ENCODE measurements around the gene PFDN2. TPM values are rescaled to one million over a fixed set of nuclear protein-coding genes. Genes with fewer than 3 reads are reported as not detected.

The PFDN2 gene
- total RNA-seq, 1 donor from 2014 or later = 62.8 TPM

DNA sequence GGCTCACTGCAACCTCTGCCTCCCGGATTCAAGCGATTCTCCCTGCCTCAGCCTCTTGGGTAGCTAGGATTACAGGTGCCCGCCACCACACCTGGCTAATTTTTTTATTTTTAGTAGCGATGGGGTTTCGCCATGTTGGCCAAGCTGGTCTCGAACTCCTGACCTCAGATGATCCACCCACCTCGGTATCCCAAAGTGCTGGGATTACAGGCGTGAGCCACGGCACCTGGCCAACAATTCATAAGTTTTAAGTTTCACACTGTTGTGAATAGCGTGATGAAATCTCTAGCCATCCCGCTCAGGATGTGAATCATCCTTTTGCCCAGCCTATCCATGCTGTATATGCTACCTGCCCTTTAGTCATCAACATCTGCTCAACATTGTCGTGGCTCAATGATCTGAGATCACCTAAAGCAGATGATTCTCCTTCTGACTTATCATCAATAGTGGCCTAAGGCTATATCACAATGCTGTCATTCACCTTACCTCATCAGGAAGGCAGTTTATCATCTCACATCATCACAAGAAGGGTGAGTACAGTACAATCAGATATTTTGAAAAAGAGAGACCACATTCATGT lies 2.6 kb downstream of the PFDN2 start:
- intact Hi-C loops (cut with DNase I) = loop anchor here (5.0 kb wide), 1 partner anchor 73 kb away; no protein-coding TSS in a partner anchor
- no peak for ATAC-seq
- no peak for DNase-seq (ENCODE audit: missing footprints)

DNA sequence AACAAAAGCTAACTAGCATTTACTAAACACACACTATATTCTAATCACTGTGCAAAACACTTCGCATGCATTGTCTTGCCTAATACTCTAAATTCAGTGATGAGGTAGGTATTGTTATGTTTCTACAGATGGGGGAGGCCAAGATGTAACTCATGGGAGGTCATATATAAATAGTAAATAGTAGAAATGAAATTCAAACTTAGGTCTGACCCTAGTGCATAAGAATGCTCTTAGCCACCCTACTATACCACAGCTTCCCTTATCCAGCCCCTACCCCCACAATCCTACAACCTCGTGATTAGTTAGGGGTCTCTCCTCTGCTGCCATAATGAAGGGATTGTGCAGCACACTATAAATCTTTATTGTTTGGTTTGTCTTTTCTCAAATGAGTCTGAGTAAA lies 3.3 kb downstream of the PFDN2 start:
- DNase-seq (ENCODE audit: missing footprints) (no peak), ATAC-seq (no peak)
- intact Hi-C loops (cut with DNase I) = no loop called here

DNA sequence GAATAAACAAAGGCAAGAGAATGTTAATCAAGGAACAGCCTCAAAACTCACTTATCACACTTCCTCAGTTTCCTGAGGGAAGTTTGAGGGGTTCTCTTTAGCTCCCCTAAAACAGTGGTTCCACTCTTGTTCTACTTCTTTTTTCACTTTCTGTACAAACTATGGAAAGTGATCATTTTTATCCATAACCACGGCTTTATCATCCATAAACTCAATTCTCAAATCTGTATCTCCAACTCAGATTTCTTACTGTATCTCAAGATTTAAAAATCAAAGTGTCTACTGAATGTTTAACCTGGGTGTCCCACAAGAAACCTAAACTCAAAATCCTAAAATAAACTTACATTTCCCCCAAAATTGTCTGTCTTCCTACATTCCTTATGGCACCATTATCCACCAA lies 3.9 kb downstream of the PFDN2 start:
- no peak for DNase-seq (ENCODE audit: missing footprints)
- intact Hi-C loops (cut with DNase I) = no loop called here
- ATAC-seq = no peak

DNA sequence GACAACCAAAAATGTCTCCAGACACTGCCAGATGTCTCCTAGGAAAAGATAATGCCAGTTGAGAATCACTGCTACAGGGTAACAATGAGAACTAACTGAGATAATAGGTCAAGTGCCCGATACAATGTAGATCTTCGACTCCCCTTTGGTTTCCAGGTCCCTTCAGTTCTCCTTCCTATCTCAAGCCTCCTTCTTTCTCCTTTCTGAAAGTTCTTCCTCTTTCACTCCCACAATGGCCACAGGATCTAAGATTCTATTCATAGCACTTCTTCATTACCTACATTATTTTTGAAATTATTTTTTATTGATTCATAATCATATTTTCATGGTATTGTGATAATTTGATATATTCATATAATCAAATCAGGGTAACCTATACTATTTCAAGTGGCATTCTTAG lies 6.3 kb downstream of the PFDN2 start:
- ATAC-seq = no peak
- intact Hi-C loops (cut with DNase I) = no loop called here
- DNase-seq (ENCODE audit: missing footprints) = no peak

DNA sequence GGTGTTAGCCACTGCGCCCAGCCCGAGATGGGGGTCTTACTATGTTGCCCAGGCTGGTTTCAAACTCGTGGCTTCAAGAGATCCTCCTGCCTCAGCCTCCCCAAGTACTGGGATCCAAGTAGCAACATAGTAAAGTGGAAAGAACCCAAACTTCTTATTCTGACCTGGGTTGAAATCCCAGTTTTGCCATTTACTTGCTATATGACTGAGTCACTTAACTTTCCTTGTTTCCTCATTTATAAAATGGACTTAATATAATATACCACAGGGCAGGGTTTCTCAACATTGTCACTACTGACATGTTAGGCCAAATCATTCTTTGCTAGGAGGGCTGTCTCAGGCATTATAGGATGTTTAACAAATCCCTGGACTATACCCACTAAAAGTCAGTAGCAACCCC lies 6.7 kb downstream of the PFDN2 start:
- DNase-seq (ENCODE audit: missing footprints) = no peak
- intact Hi-C loops (cut with DNase I) = no loop called here
- ATAC-seq = no peak

DNA sequence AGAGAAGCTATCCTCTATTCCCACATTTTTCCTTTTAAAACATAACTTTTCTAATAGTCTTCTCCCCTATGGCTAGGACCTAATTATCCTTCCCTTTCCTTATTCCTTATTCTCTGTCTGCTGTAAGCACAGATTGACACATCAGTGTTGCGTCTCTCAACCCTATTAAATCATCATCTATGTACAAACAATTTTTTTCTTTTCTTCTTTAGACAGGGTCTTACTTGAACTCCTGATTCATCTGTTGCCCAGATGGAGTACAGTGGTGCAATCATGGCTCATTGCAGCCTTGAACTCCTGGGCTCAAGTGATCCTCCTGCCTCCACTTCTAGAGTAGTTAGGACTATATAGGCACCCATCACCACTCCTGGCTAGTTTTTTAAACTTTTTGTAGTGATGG lies 11.4 kb downstream of the PFDN2 start:
- intact Hi-C loops (cut with DNase I) = no loop called here
- DNase-seq (ENCODE audit: missing footprints) (no peak), ATAC-seq (no peak)

DNA sequence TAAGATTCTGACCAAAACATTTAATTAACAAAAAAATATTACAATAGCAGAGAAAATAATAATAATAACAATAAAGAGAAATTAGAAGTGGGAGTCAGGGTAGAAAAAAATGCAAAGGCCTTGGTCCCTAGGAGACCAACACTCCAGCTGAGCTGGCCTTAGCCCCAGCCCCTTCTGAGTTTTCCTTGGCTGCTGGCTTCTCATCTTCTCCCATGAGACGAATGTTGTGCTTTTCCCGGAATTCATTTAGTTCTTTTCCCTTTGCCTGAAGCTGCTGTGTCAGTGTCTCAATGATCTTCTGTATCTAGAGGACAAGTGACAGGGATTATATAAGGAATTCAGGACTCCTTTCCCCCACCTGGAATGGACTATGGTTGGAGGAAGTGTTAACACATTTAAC lies 17.3 kb downstream of the PFDN2 start:
- ATAC-seq = no peak
- DNase-seq (ENCODE audit: missing footprints) = no peak
- intact Hi-C loops (cut with DNase I) = no loop called here

DNA sequence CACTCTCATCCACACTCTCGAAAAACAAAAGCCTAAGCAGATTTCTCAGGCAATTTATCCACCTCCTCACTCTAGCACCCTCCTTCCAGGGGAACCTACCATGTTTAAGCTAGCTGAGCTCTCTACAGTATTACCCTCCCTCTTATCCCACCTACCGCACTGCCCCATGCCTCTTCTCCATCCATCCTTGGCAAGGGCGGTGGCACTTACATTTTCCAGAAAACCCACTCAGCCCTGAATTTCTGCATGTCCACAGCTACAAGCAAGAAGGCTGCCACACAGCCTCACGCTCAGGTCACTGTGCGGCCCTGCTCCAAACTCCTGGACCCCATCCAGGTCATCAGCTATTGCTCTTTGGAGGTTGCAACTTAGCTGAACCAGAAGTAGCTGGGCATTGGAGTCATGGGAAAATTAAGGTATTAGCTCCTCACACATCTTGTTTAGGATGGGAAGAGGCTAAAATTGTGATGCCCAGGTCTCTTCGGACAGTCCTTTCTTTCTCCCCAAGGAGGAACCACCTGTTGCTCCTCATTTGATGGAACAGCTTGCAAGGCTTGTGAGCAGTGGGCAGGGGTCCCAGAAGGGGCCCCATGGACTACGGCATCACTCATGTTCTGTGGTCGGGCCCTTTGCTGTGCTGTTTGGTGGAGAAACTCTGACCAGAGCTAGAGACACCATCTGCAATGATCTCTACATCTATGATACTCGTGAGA lies 18.6 kb downstream of the PFDN2 start:
- ATAC-seq (no peak), DNase-seq (ENCODE audit: missing footprints) (no peak)

DNA sequence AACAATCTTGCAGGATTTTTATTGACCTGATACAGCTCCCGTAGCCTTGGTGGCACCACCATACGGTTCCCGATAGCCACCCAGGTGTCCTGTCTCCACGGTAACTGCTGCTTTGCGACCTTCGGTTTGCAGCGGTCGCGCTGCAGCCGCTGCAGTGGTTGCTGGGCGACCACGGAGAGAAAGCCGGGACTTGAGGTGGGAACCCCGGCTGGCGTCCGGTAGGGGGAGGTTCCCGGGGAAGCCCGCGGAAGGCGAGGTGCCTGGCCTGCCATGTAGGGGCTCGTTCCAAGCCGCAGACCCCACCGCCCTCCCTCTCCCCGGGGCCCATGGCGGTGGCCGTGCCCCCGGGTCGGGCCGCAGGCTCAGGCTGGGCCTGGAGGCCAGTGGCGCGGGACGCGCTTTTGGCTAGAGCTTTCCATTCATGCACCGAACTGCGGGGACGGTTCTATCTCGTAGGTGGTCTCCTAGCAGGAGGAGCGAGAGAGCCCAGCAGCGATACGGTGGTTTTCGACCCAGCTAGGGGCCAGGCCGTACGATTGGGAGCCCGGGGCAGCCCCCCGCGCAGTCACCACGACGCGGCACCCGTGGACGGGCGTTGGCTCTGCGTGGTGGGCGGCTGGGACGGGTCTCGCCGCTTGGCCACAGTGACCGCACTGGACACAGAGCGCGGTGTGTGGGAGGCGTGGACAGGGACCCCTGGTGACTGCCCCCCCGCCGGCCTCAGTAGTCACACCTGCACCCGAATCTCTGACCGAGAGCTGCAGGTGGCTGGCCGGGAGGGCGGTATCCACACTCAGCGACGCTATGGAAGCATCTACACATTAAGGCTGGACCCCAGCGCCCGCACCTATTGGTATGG lies 19.4 kb downstream of the PFDN2 start, which contains the start of gene KLHDC9:
Gene KLHDC9 (plus strand): TSS at position 152 of the 859 bp plus-strand sequence. CDS start 175 bp downstream, at position 327.
- DNase-seq (ENCODE audit: missing footprints) = peak; percentile 78
- intact Hi-C loops (cut with DNase I) = loop anchor here (5.0 kb wide), 1 partner anchor 371 kb away; no protein-coding TSS in a partner anchor
- ATAC-seq = peak; percentile 64

More for the DNA sequence above, 18.6 kb downstream of the PFDN2 start:
- intact Hi-C loops (cut with DNase I) = loop anchor here (5.0 kb wide), 1 partner anchor 372 kb away; no protein-coding TSS in a partner anchor

DNA sequence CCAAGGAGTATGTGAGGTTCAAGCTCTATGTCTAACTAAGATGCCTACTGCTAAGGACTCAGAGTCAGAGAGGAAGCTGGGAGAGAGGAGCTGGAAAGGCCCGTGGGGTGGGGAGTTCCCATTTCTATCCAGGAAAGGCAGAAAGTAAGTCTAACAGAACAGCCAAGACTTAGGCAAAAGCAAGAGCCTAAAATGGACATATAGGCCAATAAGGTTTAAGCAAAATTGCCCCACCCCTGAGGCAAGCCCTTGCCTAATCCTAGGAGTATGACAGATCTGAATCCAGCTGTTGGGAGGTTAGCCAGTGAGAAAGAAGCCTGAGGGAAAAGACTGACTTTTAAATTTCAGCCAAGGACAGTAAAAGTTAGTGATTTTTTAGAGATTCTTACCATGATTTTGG lies 21.3 kb downstream of the PFDN2 start:
- peak; percentile 82 for ATAC-seq
- DNase-seq (ENCODE audit: missing footprints) = no peak
- intact Hi-C loops (cut with DNase I) = loop anchor here (5.0 kb wide), 1 partner anchor 369 kb away; no protein-coding TSS in a partner anchor

DNA sequence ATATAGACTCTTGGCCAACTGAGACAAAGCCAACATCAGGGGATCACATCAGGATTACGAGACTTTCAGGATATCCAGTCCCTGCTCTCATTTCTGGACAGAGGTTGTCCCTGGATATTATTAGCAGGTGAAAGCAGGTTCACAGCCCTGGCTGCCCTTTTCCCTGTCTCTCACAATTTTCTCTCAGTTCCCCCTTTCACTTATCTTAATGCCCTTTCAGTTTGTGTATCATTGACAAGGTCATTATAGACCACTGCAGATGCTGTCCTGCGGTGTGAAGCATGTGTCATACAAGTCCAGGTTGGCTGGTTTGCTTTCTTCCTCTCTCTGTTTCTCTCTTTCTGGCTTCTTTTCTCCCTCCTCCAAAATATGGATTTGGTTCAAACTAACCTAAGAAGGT lies 21.8 kb downstream of the PFDN2 start:
- intact Hi-C loops (cut with DNase I) = loop anchor here (5.0 kb wide), 1 partner anchor 369 kb away; no protein-coding TSS in a partner anchor
- DNase-seq (ENCODE audit: missing footprints) = no peak
- no peak for ATAC-seq

DNA sequence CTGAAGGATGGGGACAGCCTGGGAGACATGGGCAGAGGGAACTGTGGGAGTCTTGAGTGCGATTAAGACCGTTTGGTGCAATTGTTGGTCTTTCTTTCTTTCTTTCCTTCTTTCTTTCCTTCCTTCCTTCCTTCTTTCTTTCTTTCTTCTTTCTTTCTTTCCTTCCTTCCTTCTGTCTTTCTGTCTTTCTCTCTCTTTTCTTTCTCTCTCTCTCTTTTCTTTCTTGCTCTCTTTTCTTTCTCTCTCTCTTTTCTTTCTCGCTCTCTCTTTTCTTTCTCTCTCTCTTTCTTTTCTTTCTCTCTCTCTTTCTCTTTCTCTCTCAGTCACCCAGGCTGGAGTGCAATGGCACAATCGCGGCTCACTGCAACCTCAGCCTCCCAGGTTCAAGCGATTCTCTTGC lies 22.6 kb downstream of the PFDN2 start:
- intact Hi-C loops (cut with DNase I) = loop anchor here (5.0 kb wide), 1 partner anchor 368 kb away; no protein-coding TSS in a partner anchor
- DNase-seq (ENCODE audit: missing footprints) = no peak
- no peak for ATAC-seq

DNA sequence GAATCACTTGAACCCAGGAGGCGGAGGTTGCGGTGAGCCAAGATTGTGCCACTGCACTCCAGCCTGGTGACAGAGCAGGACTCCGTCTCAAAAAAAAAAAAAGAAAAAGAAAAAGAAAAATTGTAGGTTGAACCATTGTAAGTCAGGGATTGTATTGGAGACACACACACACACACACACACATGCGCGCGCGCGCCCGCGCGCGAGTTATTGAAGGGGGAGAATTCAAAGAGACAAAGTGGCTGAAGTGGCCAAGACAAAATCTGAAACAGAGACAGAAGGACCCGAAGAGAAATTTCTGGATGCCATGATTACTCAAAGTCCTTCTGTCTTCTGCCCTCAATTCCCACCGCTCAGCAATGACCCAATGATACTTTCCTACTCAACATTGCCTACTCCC lies 23.4 kb downstream of the PFDN2 start:
- ATAC-seq = no peak
- intact Hi-C loops (cut with DNase I) = no loop called here
- no peak for DNase-seq (ENCODE audit: missing footprints)

DNA sequence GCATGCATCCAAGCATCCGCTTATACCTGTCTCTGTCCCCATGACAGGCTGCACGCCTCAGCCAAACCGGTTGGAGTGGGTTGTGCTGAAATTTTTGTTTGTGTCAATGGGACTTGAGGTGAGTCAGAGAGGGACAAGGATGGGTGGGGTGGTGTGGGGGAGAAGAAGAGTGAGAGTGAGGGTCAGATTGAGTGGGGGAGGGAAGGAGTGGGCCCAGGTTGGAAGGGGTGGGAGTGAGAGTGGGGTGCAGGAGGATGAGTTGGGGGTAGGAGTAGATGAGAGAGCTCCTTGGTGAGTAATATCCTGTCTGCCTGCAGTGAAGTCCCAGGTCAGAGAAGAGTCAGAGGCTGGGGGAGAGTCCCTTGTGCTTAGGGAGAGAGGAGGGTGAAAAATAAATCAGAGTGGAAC lies 25.2 kb downstream of the PFDN2 start:
- intact Hi-C loops (cut with DNase I) = no loop called here
- ATAC-seq (no peak), DNase-seq (ENCODE audit: missing footprints) (no peak)

DNA sequence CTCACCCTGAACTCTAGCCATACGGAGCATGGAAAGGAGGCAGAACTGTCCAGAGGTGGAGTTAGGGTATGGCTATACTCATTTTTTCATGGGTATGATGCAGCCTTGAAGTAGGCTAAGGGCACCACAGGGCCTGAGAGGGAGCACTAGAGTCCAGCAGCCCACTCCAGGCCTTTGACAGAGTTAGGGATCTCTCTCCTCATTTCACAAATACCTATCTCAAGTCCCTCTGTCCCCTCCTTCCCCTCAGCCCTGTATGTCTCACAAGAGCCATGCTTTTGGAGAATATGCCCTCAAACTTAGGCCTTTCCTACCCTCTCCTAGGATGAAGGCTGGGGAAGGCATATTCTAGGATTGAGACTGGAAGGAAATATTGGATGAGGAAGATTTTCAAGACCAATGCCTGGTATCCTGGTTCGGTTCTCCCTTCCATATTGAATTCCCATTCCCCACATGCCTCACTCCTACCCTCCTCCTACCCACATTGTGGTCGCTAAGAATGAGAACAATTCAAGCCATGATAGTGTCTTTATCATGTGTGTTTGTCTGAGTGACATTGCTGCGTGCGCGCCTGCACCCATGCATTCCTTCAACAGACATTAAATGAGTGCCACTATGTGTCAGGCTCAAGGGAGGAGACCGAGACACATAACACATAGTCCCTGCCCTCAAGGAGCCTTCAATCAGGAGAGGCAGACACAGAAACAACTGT lies 25.9 kb downstream of the PFDN2 start:
- intact Hi-C loops (cut with DNase I) = no loop called here
- DNase-seq (ENCODE audit: missing footprints) (no peak), ATAC-seq (no peak)

DNA sequence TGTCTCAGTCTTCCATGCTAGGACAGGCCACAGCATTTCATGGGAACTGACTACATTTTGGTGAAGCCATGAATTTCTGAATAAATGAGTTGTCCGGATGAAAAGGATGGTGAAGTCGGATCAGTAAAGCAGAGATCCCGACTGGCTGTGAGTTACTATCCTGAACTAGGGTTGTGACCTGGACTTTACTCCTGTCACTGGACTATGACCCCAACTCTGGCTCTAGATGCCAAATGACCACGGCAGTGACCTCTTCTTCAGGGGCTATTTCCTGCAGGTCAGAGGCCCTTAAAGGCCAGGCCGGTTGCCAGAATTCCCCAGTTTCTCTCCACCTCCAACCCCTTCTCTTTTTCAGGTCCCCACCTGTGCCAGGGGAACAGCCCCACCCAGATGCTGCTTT lies 26.7 kb downstream of the PFDN2 start:
- no peak for DNase-seq (ENCODE audit: missing footprints)
- no peak for ATAC-seq
- intact Hi-C loops (cut with DNase I) = no loop called here

DNA sequence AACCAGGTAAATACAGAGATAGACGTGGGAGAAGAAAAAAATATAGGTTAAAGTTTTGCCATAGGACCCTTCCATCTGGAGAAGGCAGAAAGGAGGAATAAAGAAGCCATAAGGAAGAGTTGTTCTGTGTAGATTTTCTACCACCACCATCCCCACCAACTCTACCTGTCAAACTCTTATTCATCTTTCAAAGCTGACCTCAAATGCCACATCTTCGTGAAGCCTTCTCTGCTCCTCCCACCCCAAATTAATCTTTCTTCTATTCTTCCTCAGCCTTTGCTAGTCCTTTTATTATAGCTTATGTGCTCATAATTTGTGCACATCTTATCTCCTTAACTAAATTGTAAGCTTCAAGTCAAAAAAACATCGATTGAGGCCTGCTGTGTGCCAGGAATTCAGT lies 27.2 kb downstream of the PFDN2 start:
- ATAC-seq (no peak), DNase-seq (ENCODE audit: missing footprints) (no peak)
- intact Hi-C loops (cut with DNase I) = no loop called here

DNA sequence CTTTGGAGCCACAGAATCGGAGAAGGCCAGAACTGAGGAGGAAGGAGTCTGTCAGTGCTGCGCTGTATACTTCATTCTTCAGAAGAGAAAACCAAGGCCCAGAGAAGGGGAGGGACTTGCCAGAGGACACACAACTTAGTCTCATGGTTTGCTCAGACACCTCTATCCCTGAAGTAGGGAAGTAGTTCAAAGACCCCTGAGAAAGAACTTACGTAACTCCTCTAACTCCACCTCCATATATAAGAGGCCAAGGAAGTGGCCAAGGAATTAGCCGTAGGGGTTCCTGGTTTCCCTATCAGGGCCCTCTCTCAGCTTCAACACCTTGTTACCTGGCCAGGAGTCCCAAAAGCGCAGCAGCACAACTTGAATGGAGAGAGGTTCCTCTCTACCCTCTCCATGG lies 27.9 kb downstream of the PFDN2 start:
- no peak for ATAC-seq
- intact Hi-C loops (cut with DNase I) = no loop called here
- DNase-seq (ENCODE audit: missing footprints) = no peak

Data from Right ventricle myocardium inferior (tissue), 1 donor.